ENCODE data around the gene LRRTM4. TPM values are rescaled to one million over a fixed set of nuclear protein-coding genes. Genes with fewer than 3 reads are reported as not detected.

The LRRTM4 gene
- total RNA-seq, 1 donor from 2014 or later: 5.4 TPM

DNA sequence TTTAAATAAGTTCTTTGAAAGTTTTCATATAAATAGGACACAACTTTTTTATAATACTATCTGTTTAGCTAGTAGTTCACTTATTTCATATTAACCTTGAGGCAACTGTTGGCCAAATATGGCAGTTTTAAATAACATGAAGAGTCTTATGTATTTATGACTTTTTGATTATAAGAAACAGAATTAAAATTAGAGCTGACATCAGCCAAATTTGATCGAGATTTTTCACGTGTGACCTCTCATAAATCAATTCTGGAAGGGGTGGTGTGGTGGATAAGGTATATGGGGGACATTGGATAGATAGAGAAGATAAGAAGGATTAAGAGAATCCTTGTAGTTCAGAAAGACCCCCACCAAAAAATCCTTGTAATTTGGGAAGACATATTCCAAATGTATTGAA is 776.6 kb downstream of the LRRTM4 start:
- no peak overlapping the region for H3K27ac Mint-ChIP-seq
- H3K4me3 Mint-ChIP-seq: no peak overlapping the region
- H3K36me3 Mint-ChIP-seq: no peaks in the 10 kb centered on the region
- DNase-seq (ENCODE audit: extremely low spot score, unreplicated experiment): no peak
- no peaks in the 10 kb centered on the region for H3K27me3 Mint-ChIP-seq
- no peaks in the 10 kb centered on the region for H3K9me3 Mint-ChIP-seq
- H3K4me1 Mint-ChIP-seq (ENCODE audit: unreplicated experiment): no peaks in the 10 kb centered on the region
- no peak for TF ChIP-seq CTCF (conservative IDR thresholded peaks at IDR 0.05)

DNA sequence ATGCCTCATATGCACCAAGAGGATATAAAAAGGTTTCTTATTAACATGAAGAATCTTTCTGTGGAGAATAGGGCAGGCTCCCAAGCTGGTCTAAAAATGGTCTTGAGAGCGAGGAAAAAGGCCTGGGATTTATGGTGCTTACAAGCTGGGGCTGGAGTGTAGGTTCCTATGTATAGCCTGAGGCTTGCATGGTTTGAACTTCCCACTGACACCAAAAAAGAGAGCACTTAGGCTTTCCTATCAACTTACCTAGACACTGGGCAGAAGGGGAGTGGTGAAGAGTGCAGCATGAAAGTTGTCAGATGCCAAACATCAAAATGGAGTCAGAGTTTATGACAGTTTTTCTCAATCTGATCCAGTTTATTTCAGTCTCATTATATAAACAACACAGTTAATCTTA is 784.6 kb downstream of the LRRTM4 start:
- DNase-seq (ENCODE audit: extremely low spot score, unreplicated experiment): no peak
- no peaks in the 10 kb centered on the region for H3K27me3 Mint-ChIP-seq
- no peak for TF ChIP-seq CTCF (conservative IDR thresholded peaks at IDR 0.05)

DNA sequence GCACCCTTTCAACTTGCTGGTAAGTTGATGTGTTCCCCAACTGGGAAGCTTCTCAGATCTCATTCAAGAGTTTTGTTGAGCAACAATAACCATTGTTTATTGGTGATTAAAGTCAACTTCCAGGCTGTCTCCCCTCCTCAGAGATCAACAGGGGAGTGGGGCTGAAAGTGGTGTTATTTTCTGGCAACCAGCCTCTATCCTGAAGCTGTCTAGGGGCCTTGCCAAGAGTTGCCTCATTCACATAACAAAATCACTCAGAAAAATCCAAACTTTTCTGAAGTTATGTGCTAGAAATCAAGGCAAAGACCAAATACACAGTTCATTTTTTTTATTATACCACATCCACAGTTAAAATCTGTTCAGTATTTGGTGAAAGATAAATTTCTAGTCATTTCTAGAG is 788.4 kb downstream of the LRRTM4 start:
- Mint-ChIP-seq H3K27ac (no peak overlapping the region), H3K4me1 (ENCODE audit: unreplicated experiment) (no peaks in the 10 kb centered on the region), H3K4me3 (no peak overlapping the region), H3K27me3 (no peaks in the 10 kb centered on the region), H3K36me3 (no peaks in the 10 kb centered on the region), H3K9me3 (no peaks in the 10 kb centered on the region)
- no peak for DNase-seq (ENCODE audit: extremely low spot score, unreplicated experiment)
- TF ChIP-seq CTCF (conservative IDR thresholded peaks at IDR 0.05): no peak

More for the DNA sequence above, 784.6 kb downstream of the LRRTM4 start:
- Mint-ChIP-seq H3K4me3 (no peak overlapping the region), H3K36me3 (no peaks in the 10 kb centered on the region), H3K27ac (no peak overlapping the region), H3K4me1 (ENCODE audit: unreplicated experiment) (no peaks in the 10 kb centered on the region), H3K9me3 (no peaks in the 10 kb centered on the region)

GRCh38 chr2:76731157-76731556 is 791.0 kb downstream of the LRRTM4 start:
- no peaks in the 10 kb centered on the region for H3K9me3 Mint-ChIP-seq

DNA sequence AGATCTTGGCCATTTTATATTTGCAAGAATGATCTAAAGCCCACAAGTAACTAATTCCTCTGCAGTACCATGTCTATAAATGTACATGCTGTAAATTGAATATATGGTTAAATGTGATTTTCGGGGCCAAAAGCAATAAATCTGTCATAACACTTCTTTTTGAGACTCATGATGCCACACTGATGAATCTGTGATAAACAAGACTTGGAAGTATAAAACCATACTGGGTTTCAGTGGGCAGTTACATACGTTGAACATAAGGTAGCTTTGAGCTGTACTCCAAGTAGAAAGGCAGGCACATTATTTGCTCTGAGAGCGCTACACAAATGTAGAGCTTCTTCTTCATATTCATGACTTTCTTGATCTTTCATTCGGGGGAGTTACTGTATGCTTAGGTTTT is 792.2 kb downstream of the LRRTM4 start:
- Mint-ChIP-seq H3K9me3 (no peaks in the 10 kb centered on the region), H3K36me3 (no peaks in the 10 kb centered on the region), H3K27ac (no peak overlapping the region), H3K4me1 (ENCODE audit: unreplicated experiment) (no peaks in the 10 kb centered on the region), H3K4me3 (no peak overlapping the region), H3K27me3 (no peaks in the 10 kb centered on the region)
- no peak for DNase-seq (ENCODE audit: extremely low spot score, unreplicated experiment)
- TF ChIP-seq CTCF (conservative IDR thresholded peaks at IDR 0.05): no peak

More at GRCh38 chr2:76731157-76731556, 791.0 kb downstream of the LRRTM4 start:
- DNase-seq (ENCODE audit: extremely low spot score, unreplicated experiment): no peak
- no peak for TF ChIP-seq CTCF (conservative IDR thresholded peaks at IDR 0.05)
- Mint-ChIP-seq H3K36me3 (no peaks in the 10 kb centered on the region), H3K4me1 (ENCODE audit: unreplicated experiment) (no peaks in the 10 kb centered on the region), H3K27me3 (no peaks in the 10 kb centered on the region), H3K4me3 (no peak overlapping the region), H3K27ac (no peak overlapping the region)

- no peaks in the 10 kb centered on the region for H3K4me1 Mint-ChIP-seq (ENCODE audit: unreplicated experiment)
- H3K4me3 Mint-ChIP-seq: no peak overlapping the region
- H3K36me3 Mint-ChIP-seq: no peaks in the 10 kb centered on the region
- H3K27ac Mint-ChIP-seq: no peak overlapping the region
- no peaks in the 10 kb centered on the region for H3K9me3 Mint-ChIP-seq
- no peak for DNase-seq (ENCODE audit: extremely low spot score, unreplicated experiment)
- TF ChIP-seq CTCF (conservative IDR thresholded peaks at IDR 0.05): no peak
- no peaks in the 10 kb centered on the region for H3K27me3 Mint-ChIP-seq
These were observed 801.0 kb downstream of the LRRTM4 start for GRCh38 chr2:76721226-76721625.

All from type B pancreatic cell (in vitro differentiated cells).